ENCODE results near the gene MYO6.
"Not testable (repeated sequence)": the region's sequence is repeated elsewhere in the genome, so short reads cannot be mapped to it uniquely, and the experiment has no call there.

The MYO6 gene

DNA sequence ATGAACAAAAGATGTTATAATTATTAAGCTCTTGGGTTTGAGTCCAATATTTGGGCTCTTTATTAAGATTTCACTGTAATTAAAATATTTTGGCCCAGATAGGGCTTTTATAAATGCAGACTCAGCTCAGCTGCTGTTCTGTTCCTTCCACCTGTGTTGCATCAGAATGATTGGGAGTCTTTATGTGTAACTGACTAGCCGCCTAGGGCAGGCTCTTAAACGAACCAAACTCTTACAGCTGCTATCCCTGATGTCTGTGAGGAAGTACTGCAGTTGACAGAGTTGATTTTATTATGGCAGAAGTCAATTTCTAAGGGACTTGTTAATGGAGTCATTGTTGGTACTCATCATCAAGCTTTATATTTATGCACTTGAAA, 144.7 kb downstream of the MYO6 start:
- no peak for DNase-seq

DNA sequence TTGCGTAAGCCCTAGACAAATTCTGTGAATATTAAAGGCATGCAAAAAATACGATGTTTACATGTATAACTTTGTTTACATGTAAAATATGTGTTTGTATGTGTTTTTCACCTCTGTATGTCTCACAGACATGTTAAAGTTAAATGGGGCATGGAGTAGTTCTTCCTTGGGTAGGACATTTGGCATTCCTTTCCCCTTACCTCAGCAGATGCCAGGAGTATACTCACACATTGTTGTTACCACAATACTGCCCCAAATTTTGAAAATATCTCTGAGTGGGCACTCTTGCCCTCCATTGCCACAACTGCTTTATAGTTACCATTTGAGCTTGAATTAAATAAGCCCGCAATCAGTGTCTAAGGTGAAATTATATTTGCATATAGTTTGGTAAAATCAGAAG, 147.5 kb downstream of the MYO6 start:
- DNase-seq: no peak

DNA sequence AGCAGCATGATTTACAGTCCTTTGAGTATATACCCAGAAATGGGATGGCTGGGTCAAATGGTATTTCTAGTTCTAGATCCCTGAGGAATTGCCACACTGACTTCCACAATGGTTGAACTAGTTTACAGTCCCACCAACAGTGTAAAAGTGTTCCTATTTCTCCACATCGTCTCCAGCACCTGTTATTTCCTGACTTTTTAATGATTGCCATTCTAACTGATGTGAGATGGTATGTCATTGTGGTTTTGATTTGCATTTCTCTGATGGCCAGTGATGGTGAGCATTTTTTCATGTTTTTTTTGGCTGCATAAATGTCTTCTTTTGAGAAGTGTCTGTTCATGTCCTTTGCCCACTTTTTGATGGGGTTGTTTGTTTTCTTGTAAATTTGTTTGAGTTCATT, 151.2 kb downstream of the MYO6 start:
- DNase-seq: not testable (repeated sequence)

DNA sequence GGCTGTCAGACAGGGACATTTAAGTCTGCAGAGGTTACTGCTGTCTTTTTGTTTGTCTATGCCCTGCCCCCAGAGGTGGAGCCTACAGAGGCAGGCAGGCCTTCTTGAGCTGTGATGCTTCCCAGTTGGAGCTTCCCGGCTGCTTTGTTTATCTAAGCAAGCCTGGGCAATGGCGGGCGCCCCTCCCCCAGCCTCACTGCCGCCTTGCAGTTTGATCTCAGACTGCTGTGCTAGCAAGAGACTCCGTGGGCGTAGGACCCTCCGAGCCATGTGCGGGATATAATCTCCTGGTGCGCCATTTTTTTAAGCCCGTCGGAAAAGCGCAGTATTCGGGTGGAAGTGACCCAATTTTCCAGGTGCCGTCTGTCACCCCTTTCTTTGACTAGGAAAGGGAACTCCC, 156.1 kb downstream of the MYO6 start:
- not testable (repeated sequence) for DNase-seq

DNA sequence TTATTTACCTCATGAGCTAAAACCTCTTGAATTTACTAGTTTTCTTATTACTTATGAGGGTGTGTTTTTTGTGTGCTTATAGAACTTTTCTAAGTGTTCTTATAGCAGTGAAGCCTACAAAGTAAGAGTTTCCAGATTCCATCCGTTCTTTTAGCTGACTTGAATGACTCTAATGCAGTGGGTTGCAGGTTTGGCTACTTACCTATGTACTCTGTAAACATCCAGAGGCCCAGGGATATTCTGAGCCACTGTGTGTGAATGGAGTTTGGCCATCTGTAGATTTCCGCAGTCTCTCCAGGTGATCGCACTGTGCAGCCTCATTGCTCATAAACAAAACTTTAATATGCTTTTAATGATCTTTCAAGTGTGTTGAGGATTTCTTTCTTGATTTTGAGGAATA, 157.8 kb downstream of the MYO6 start:
- DNase-seq: no peak

DNA sequence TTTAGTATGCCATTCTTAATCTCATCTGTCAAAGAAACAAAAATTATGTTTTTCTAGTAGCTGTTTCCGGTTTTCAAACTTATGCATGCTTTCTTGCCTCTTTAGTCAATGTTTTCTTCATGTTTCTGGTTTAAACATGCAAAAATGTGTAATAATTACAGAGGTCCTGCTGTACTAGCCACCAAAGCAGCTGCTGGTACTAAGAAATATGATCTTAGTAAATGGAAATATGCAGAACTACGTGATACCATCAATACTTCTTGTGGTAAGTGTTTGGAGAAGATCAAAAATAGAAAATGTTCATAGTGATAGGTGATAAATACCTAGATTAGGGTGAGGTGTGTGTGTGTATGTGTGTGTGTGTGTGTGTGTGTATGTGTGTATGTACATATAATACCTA, 158.4 kb downstream of the MYO6 start:
- DNase-seq: no peak

DNA sequence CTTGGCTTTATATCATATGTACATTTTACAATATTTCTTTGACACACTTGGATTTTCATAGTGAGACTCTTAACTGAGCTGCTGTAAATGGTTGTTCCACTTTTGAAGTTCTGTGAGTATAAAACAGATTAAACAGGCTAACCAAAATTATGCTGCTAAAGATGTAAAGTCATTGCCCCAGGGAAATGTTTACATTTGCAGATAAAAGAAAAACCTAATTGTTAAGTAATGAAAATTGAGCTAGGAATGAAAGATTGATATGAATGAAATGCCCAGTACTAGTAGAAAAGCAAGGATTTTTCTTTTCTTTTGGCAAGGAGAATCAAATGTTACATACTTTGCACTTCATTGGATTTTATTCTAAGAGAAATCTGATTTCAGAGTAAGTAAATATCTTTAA, 164.0 kb downstream of the MYO6 start:
- no peak for DNase-seq

DNA sequence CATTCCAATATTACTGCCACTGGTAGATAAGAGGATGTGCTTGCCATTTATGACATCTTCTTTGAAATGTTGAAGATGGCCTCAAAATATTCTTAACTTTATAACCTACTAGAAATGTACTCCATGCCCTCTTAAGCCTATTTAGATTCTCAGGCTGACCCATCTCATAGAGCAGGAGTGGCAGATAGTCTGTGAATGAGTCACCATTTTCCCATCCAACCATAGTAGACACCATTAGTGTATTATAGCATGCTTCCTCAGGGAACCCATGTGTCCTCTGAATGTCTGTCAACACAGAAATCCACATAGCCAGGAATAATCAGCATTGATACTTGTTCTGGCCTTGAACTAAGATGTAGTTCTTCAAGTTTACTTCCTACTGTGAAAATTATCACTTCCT, 173.2 kb downstream of the MYO6 start:
- DNase-seq: no peak

DNA sequence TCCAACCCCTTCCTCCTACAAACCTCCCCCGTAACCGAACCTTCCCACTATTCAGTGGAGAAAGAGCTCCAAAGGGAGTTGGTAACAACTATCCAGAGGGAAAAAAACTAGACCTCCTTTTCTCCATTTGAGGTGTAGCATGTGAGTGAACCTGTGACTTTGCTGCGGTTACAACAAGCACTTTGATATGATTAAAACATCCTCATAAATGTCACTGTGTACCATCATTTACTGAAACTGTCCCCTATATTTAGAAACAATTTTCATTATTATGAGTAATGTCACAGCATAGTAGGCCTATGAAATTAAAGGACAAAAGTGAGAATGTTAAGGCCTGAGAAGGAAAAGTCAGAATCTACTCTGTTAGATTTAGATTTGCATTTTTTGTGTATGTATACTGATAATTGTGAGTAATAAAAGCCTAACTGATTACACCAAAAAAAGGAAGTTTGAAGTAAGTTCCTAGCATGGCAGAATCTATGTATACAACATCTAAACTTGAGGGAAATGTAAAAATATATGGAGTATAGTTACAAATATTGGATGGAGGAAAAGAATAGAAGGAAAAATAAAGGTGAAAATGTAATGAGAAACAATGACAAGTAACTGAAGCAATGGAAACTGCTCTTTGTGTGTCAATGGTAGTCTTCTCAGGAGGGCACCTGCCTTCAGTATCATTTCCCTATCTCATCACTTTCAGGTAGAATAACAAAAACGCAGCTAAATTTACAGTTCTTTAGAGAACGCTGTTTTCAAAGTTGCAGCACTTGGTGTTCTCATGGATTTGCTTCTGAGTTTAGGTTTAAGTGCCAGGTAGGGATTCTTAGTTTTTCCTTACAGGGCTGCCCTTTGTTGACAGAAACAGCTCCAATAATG, 177.5 kb downstream of the MYO6 start:
- DNase-seq: no peak

DNA sequence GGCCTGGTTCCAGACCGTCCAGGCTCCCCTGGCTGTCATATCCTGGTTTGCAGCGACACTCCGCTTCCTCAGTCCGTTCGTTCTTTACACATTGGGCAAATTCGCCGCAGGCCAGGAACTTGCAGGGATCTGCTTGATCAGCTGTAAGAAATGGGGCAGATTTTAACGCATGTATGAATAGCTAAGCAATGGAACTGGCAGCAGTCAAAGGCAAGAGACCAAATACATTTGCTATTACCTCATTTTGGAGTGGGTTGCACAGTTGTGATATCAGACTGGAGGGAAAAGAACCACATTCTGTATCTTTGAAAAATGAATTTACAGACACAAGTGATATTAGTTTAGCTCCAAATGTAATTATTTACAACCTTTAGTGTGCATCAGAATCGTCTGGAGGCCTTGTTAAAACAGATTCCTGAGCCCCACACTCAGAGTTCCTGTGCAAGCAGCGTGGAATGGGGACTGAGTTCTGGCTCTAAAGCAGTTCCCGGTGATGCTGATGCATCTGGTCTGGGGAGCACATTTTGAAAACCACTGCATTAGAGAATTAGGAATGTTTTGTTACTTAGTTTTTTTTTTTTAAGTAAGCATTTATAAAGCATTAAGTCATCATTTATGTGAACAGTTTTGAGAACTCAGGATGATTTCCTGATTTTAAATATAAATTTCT, 182.1 kb downstream of the MYO6 start:
- no peak for DNase-seq

DNA sequence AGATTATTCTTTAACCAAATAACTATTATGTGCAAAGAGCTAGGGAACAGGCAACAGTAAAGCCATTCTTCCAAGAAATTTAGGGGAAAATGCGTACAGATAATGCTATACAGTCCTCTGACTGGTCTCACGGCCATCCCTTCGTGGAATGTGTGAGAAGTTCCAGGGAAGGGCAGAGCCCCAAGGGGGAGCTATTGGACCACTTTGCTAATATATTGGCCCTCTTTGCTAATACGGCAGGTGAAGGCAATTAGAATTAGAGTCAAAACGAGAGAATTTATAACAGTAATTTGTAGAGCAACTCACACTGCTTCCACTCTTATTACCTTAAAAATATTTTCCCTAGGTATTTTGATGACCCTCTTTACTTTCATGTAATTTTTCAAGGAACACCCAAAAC, 183.0 kb downstream of the MYO6 start:
- DNase-seq: no peak

DNA sequence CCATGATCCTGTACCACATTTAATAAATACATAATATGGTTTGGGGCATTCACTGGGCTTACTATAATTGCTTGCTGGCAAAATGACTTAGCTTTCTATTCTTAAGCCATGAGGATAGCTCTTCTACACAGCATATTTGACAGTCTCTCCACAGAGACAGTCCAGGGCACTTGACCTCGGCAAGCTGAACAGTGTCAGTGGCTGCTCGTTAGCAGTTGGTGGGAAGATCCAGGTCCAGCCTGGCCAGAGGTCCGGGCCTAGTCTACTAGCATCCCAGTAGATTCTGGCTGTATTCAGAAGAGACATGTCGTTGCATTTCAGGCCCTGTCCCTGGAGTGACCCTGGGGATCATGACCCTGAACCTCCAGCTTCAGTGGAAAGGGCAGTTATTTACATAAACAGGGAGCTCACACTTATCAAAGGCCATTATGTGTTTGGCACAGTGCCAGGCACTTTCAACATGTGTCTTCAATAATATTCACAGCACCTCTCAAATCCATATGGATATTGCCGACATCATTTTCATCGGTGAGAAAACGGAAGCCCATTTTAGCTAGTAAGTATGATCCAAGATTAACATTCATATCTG, 184.4 kb downstream of the MYO6 start:
- DNase-seq: no peak

DNA sequence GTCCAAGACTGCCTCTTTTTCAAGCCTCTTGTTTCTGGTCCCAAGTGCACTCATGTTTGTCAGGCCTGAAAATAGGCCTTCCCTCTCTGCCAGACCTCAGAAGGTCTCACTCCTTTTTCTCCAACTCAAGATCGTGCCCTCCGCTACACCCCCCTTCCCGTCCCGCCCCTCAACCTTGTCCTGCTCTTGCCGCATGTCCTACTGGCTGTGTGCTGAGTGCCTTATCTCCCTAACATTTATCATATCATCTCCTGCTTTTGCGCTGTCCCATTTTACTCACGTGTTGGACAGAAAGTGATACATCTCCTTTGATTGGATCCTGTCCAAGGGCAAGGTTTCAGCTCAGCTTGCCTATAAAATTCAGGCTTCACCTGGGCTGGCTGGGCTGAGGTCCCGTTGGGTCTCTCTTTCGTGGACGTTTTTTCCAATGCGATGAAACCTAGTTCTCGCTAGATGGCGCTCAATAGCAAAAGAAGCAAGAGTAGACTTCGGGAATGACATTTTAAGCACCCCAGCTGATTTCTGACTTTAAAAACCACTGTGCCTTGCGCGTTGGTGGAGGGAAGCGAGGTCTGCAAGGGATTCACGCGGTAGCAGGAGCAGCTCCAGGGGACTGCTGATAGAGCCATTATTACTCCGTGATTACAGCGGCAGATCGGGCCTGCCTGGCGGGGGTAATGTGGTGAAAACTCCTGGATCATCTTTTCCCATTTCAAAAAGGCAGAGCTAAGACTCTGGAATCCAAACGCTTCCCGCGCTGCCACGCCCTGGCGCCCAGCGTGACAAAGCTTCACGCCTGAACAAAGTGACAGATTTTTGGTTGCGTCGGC, 185.8 kb downstream of the MYO6 start:
- peak; percentile 57 for DNase-seq

DNA sequence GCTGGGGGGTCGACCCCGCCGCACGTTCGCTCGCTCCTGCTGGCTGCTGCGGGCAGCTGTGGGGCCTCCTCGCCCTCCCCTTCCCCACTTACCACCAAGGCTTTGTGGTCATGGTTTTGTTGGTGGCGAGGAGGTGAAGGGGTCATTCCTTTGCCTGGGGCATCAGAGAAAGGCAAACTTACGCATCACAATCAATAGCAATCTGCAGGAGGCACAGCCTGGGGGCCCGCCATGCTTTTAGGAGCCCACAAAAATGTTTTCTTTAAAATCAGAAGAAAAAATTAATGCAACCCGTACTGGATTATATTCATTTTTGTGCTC, 186.4 kb downstream of the MYO6 start:
- DNase-seq: no peak

DNA sequence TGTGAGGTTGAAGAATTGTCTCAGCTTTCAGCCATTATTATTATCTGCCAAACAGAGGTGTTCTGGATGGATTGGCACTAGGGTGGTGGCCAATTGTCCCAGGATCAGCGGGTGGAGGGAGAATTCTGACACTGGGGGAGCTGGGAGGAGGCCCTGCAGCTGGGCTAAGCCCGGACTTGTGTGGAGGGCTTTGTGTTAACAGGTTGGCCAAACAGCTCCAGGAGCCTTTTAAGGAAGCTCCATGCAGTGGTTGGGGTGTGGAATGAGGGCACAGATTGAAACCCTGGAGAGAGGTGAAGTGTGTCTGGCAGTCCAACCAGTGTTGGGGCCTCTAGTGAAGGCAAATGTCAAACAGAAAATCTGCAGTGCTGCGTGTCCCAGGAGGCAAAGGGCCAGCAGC, 187.6 kb downstream of the MYO6 start:
- DNase-seq: no peak

DNA sequence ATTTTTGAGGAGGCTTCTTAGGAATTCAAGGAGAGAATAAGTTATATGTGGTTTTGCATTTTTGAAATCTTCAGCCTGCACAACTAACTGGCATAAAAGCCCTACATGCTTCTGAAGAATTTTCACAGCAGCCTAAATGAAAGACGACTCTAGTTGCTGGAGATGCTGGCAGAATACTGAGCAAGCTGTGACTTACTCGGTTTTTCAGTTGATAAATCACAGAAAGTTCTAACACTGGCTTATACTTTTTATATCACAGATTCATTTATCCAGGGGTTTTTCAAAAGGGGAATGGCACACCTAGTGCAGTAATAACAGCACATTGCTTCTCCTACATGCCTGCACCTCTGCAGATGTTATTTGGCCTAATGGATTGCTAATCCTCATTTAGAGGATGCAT, 188.8 kb downstream of the MYO6 start:
- no peak for DNase-seq

DNA sequence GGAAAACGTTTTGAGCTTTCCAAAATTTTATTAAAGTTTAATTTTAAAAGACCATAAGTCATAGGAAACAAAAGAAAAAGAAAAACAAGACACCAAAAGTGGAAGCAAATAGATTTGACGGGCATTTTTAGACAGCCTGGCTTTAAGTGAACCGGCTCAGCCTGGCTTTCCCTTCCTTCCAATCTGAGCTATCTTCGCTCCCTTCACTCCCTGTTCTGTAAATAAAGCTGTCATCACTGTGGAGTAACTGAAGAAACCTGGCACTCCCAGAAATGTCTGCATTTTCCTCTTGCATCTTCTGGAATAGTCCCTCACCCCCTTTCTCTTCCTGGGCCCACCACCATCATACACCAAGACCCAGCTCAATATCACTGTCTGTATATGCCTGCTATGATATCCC, 191.5 kb downstream of the MYO6 start:
- no peak for DNase-seq

DNA sequence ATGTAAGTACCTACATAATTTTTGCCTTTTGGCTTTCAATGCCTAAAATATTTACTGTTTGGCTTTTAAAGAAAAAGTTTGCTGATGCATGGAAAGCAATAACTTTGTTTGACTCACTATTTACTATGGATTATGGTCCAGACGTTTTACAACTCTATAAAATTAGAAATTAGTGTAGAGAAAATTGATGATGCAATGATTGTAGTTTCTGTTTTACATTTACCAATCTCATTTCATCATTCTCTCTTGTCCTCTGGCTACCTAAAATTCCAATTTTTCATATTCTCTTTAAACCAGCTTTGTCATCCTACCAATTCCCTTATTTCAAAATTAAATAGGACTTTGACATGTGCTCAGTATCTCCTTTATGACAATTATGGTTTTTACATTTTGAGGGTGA, 192.5 kb downstream of the MYO6 start:
- DNase-seq: no peak

DNA sequence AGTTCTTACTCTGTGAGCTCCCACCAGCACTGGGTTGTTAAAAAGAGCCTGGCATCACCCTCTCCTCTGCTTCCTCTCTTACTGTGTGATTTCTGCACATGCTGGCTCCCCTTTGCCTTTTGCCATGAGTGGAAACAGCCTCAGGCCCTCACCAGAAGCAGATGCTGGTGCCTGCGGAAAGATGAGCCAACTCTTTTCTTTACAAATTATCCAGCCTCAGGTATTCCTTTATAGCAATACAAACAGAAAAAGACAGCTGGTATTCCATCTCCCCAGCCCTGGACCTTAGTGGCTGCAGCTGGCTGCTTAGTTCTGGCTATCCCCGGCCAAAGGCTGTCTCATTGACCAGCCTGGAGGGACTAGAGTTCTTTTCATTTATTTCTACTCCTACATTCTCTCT, 194.3 kb downstream of the MYO6 start:
- no peak for DNase-seq

DNA sequence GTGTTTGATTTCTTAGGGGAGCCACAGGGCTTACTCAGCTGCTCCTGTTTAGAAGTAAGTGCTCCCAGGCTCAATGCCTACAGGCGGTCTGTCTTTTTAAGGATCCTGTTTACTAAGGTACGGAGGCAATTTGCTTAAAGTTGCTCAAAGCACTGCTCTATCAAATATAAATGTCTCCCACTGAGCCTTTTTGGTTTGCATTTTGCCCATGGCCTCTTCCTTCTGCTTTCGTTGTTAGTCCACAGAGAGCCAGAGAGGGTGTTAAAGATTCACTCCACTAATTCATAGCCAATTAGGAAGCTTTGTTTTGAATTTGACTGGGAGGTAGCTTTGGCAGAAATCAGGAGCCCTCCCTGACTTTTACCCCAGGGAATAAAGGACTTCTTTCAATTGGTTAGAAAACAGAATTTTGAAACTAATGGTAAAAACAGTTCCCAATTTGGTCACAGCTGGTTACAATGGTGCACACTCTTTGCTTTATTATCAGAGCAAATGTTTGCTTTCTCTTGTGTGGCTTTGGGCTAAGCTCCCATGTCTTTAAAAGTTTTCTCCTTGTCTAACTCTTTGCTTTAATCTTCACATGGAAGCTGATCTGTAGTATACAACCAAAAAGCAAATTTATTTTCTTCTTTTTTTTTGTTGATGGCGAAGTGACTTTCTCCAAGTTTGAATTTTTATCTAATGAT, 197.2 kb downstream of the MYO6 start:
- no peak for DNase-seq

DNA sequence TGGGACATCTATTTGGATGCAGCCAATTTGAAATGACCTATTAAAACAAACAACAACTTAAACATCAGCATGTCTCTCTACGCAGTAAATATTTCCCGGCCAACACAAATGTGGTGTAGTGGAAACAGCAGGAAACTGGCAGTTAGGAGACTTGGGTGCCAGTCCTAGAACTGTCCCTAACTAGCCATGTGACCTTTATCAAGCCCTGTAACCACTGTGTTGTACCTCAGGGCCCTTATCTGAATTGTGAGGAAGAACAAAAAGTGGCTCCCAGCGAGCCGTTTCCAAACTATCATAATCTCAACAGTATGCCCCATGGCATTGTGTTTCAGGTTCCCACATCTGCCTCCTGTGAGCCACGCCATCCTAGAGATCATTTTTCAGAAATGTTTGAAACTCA, 198.9 kb downstream of the MYO6 start:
- DNase-seq: no peak

DNA sequence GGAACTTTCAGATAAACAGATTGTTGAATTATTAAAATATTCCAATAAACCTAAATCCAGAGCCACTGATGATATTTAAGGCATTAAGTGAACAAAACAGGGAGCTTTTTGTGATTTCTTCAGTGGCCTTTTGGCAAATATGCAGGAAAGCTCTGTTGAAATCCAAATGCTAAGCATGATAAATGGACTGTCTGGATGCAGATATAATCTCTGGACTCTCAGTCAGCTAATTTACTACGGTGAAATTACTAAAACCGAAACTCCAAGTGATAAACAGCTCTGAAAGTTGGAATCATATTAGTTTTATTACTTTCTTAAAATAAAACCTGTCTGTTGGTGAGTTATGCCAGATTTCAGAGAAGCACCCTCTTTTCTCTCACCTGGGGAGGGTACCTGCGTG, 203.1 kb downstream of the MYO6 start:
- no peak for DNase-seq

DNA sequence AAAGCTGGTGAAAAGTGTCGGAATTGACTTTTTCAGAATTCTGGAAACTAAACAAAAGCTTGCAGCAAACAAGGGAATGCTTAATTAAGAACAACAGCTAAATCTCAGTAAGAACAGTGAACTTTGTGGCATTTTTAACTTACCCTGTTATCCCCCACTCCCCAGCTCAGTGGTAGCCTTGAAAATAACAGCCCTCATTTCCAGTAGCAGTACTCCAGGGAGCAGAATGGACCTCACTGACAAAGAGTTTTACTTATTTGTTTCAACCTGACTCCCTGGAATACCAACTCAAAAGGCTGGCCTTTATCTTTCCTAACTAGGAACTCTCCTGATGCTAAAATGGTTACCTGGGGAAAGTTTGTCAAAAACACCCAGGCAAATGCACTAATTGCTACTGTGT, 214.5 kb downstream of the MYO6 start:
- DNase-seq: no peak
